Activated T-cell treated with anti-CD3 and anti-CD28 coated beads, Interleukin-2, amount 50 U/mL, for 1 hour (primary cell): ENCODE measurements around the gene LPCAT1.
"Not testable (repeated sequence)": the region's sequence is repeated elsewhere in the genome, so short reads cannot be mapped to it uniquely, and the experiment has no call there.

Source experiments
- DNase-seq: peaks from one replicate; pipeline ENCODE4 v3.0.0-alpha.2; 2020

The LPCAT1 gene

GRCh38 chr5:1523793-1524480, at the start of gene LPCAT1:
Gene LPCAT1 (minus strand): TSS chr5:1523960. CDS start chr5:1523844, 116 bp downstream.
- DNase-seq = peak; percentile 86

GRCh38 chr5:1571875-1572274, 48.1 kb upstream of the LPCAT1 start:
- DNase-seq = not testable (repeated sequence)

- no peak for DNase-seq
These were observed 47.2 kb upstream of the LPCAT1 start for GRCh38 chr5:1570975-1571374.

GRCh38 chr5:1568201-1568979, 44.6 kb upstream of the LPCAT1 start:
- no peak for DNase-seq

GRCh38 chr5:1567527-1568200, 43.9 kb upstream of the LPCAT1 start:
- not testable (repeated sequence) for DNase-seq

GRCh38 chr5:1565737-1566734, 42.3 kb upstream of the LPCAT1 start:
- no peak for DNase-seq

GRCh38 chr5:1564824-1565736, 41.3 kb upstream of the LPCAT1 start:
- DNase-seq = no peak

- DNase-seq = no peak
These were observed 40.5 kb upstream of the LPCAT1 start for GRCh38 chr5:1564182-1564748.

- no peak for DNase-seq
These were observed 39.9 kb upstream of the LPCAT1 start for GRCh38 chr5:1563617-1564181.

GRCh38 chr5:1563051-1563461, 39.3 kb upstream of the LPCAT1 start:
- no peak for DNase-seq

GRCh38 chr5:1562599-1562998, 38.8 kb upstream of the LPCAT1 start:
- no peak for DNase-seq

GRCh38 chr5:1561402-1561929, 37.7 kb upstream of the LPCAT1 start:
- DNase-seq = no peak

GRCh38 chr5:1560499-1560898, 36.7 kb upstream of the LPCAT1 start:
- DNase-seq = not testable (repeated sequence)

- DNase-seq = no peak
These were observed 35.2 kb upstream of the LPCAT1 start for GRCh38 chr5:1558944-1559343.

GRCh38 chr5:1557114-1557873, 33.5 kb upstream of the LPCAT1 start:
- no peak for DNase-seq

- DNase-seq = no peak
These were observed 32.3 kb upstream of the LPCAT1 start for GRCh38 chr5:1555808-1556731.

- no peak for DNase-seq
These were observed 31.4 kb upstream of the LPCAT1 start for GRCh38 chr5:1555011-1555807.
